B cell (primary cell): ENCODE results near the gene NT5C3A.
A peak's percentile ranks its signal among the peaks of the same experiment; 100 is the strongest.

Experiments
- CTCF ChIP-seq: fragments of 200-600 bp; IDR thresholded peaks from one replicate; pipeline ENCODE4 v1.8.0; 2022; ENCODE audit warnings: antibody characterized with exemption, mild to moderate bottlenecking
- EZH2 ChIP-seq: IDR thresholded peaks from 2 replicates; pipeline ENCODE4 v1.6.1; 2012; ENCODE audit warnings: borderline replicate concordance, low read depth, mild to moderate bottlenecking, moderate library complexity, low read length; ENCODE audit not compliant: insufficient read depth, poor library complexity, severe bottlenecking

GRCh38 chr7:33109005-33109757 lies 46.6 kb upstream of the NT5C3A start, which contains the start of gene RP9:
- TF ChIP-seq CTCF (peak; percentile 70), EZH2 (no peak)
